C4-2B (cell line): Measurements from ENCODE around the gene PPCDC.
"Not testable (repeated sequence)": the region's sequence is repeated elsewhere in the genome, so short reads cannot be mapped to it uniquely, and the experiment has no call there.

Experiments
- H3K27ac ChIP-seq: fragments of 450-650 bp; 2 replicates; pipeline ENCODE4 v1.5.1; 2017
- CTCF ChIP-seq: fragments of 450-650 bp; conservative IDR thresholded peaks from 2 replicates; pipeline ENCODE4 v1.5.1; 2017; ENCODE audit warnings: mild to moderate bottlenecking
- ZFX ChIP-seq: fragments of 450-650 bp; IDR thresholded peaks from 2 replicates; pipeline ENCODE4 v1.6.1; 2017

Gene PPCDC

GRCh38 chr15:75069301-75069925 is 46.0 kb downstream of the PPCDC start:
- no peak overlapping the region for H3K27ac ChIP-seq
- no peak for TF ChIP-seq CTCF
- no peak for TF ChIP-seq ZFX

- TF ChIP-seq ZFX (no peak), CTCF (no peak)
- H3K27ac ChIP-seq: no peak overlapping the region
Measured at GRCh38 chr15:75070674-75071073, 47.3 kb downstream of the PPCDC start.

- H3K27ac ChIP-seq: no peak overlapping the region
- TF ChIP-seq ZFX (no peak), CTCF (no peak)
Measured at GRCh38 chr15:75073197-75073596, 49.8 kb downstream of the PPCDC start.

GRCh38 chr15:75076277-75076676 is 52.9 kb downstream of the PPCDC start:
- no peak overlapping the region for H3K27ac ChIP-seq
- TF ChIP-seq CTCF (no peak), ZFX (no peak)

- H3K27ac ChIP-seq: not testable (repeated sequence)
Measured at GRCh38 chr15:75077551-75077961, 54.2 kb downstream of the PPCDC start.

- TF ChIP-seq CTCF: no peak
- TF ChIP-seq ZFX: no peak
Measured at GRCh38 chr15:75081150-75081549, 57.8 kb downstream of the PPCDC start.

GRCh38 chr15:75082689-75083088 is 59.3 kb downstream of the PPCDC start:
- TF ChIP-seq CTCF (no peak), ZFX (no peak)
- no peak overlapping the region for H3K27ac ChIP-seq

More at GRCh38 chr15:75081150-75081549, 57.8 kb downstream of the PPCDC start:
- no peak overlapping the region for H3K27ac ChIP-seq

- not testable (repeated sequence) for H3K27ac ChIP-seq
Measured at GRCh38 chr15:75085708-75086107, 62.3 kb downstream of the PPCDC start.
